Testis (tissue), 2 donors: Measurements from ENCODE around the gene AP2A2.

Experiments
- POLR2A ChIP-seq: fragments of 450-650 bp; IDR thresholded peaks from one replicate; pipeline ENCODE4 v1.6.1; 2017; ENCODE audit warnings: antibody characterized with exemption, mild to moderate bottlenecking, moderate library complexity
- TF ChIP-seq, protein P1 (sequence below), 3 experiments: fragments of 450-650 bp in 2 of 3; fragments of 200-600 bp in 1 of 3; sonication (generic) in 1 of 3; IDR thresholded peaks; one replicate each; pipeline ENCODE4 v1.5.1; 2016 to 2019; ENCODE audit warnings: antibody characterized with exemption in 3 of 3, mild to moderate bottlenecking in 2 of 3, moderate library complexity in 1 of 3

DNA sequence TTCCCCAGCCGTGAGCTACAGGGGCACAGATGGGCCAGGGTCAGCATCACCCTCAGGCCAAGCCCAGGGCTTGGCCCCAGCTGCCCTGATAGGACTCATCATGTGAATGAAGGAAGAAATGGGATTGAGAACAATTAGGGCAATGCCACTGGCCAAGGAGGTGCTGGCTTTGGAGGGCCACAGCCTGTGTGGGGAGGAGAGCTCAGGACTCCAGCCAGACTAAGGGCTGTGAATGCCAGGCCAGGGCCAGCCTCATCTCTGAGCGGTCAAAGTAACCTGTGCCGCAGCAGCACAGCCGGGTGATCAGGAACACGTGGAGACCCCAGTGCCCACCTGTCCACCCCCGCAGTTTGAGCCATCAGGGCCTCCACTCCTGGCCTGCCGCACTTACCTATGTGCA lies 25.1 kb upstream of the AP2A2 start:
- TF ChIP-seq, protein P1, sequence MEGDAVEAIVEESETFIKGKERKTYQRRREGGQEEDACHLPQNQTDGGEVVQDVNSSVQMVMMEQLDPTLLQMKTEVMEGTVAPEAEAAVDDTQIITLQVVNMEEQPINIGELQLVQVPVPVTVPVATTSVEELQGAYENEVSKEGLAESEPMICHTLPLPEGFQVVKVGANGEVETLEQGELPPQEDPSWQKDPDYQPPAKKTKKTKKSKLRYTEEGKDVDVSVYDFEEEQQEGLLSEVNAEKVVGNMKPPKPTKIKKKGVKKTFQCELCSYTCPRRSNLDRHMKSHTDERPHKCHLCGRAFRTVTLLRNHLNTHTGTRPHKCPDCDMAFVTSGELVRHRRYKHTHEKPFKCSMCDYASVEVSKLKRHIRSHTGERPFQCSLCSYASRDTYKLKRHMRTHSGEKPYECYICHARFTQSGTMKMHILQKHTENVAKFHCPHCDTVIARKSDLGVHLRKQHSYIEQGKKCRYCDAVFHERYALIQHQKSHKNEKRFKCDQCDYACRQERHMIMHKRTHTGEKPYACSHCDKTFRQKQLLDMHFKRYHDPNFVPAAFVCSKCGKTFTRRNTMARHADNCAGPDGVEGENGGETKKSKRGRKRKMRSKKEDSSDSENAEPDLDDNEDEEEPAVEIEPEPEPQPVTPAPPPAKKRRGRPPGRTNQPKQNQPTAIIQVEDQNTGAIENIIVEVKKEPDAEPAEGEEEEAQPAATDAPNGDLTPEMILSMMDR (IDR thresholded peaks at IDR 0.05): no peak
- TF ChIP-seq POLR2A: no peak
